HCT116 (cell line): Measurements from ENCODE around the gene FGF11. TPM values are rescaled to one million over a fixed set of nuclear protein-coding genes. Genes with fewer than 3 reads are reported as not detected.

Source experiments
- ATAC-seq: fragments of 200-7000 bp; cut with Tn5 transposase; 2 replicates; pipeline ENCODE4 v1.9.1; 2020; ENCODE audit warnings: mild to moderate bottlenecking, moderate library complexity
- BruUV-seq: library from RNA; stranded (reverse); fragments of 400-500 nt; replicated peaks from 2 replicates; lab custom pipeline; 2021; lab: Mats Ljungman, UMichigan
- CTCF ChIA-PET: fragments of 300-600 bp; sonication (Branson Sonifier 250); formaldehyde crosslinking; loops from one replicate; lab custom pipeline; 2021; ENCODE audit warnings: antibody characterized with exemption; lab: Charles Lee
- POLR2A ChIA-PET: fragments of 300-600, 350-600 bp; sonication (Branson Sonifier 250); formaldehyde crosslinking; loops from one replicate; lab custom pipeline; 2021; ENCODE audit warnings: antibody characterized with exemption; lab: Charles Lee
- RAD21 ChIA-PET, 2 experiments: fragments of 300-600 bp; sonication (Branson Sonifier 250); formaldehyde crosslinking; loops; one replicate each; lab custom pipeline; 2023; ENCODE audit warnings: low total read pairs in 2 of 2; ENCODE audit not compliant: uncharacterized antibody in 2 of 2, unreplicated experiment in 2 of 2, low non-redundant PET in 1 of 2; lab: Charles Lee
- DNase-seq: peaks from one replicate; pipeline ENCODE4 v3.0.0-alpha.2; 2010; ENCODE audit warnings: low read depth, low spot score
- H2AFZ ChIP-seq: fragments of 200-600 bp; shearing (Covaris generic), sonication (generic); 2 replicates; pipeline ENCODE4 v1.6.1; 2017; ENCODE audit warnings: low read depth, mixed run types, mixed read lengths, antibody characterized with exemption, low read length; ENCODE audit not compliant: poor library complexity, severe bottlenecking
- H3K27ac ChIP-seq: 2 replicates; pipeline ENCODE4 v1.5.1; 2012; ENCODE audit warnings: low read depth, low read length
- H3K27me3 ChIP-seq: fragments of 200-600 bp; sonication (generic); 2 replicates; pipeline ENCODE4 v1.6.1; 2016; ENCODE audit warnings: mixed run types, low read length, mixed read lengths; ENCODE audit not compliant: insufficient read depth
- H3K36me3 ChIP-seq, 2 experiments: fragments of 200-500 bp in 1 of 2; fragments of 200-600 bp in 1 of 2; sonication (Bioruptor generic) in 1 of 2; sonication (generic) in 1 of 2; 2 replicates each; pipeline versions ENCODE4 v1.5.1 to v1.6.1; 2014 to 2016; ENCODE audit warnings: low read length in 2 of 2, inconsistent platforms in 1 of 2, mixed read lengths in 1 of 2, mixed run types in 1 of 2; ENCODE audit not compliant: insufficient read depth in 2 of 2, control insufficient read depth in 1 of 2
- H3K4me1 ChIP-seq, 2 experiments: fragments of 200-600 bp in 1 of 2; sonication (generic) in 1 of 2; 2 replicates each; pipeline versions ENCODE4 v1.5.1 to v1.6.1; 2012 to 2017; ENCODE audit warnings: low read length in 2 of 2, inconsistent platforms in 1 of 2, mild to moderate bottlenecking in 1 of 2, mixed read lengths in 1 of 2, mixed run types in 1 of 2, moderate library complexity in 1 of 2; ENCODE audit not compliant: insufficient read depth in 2 of 2, control insufficient read depth in 1 of 2
- H3K4me2 ChIP-seq: fragments of 200-600 bp; sonication (generic); 2 replicates; pipeline ENCODE4 v1.6.1; 2017; ENCODE audit warnings: mixed run types, low read length, mixed read lengths
- H3K4me3 ChIP-seq, 2 experiments: fragments of 200-600 bp in 1 of 2; sonication (generic) in 1 of 2; replicated peaks in 1 of 2; 2 replicates each; pipeline ENCODE4 v1.5.1; 2011 to 2016; ENCODE audit warnings: low read length in 2 of 2, control low read depth in 1 of 2, low read depth in 1 of 2, mild to moderate bottlenecking in 1 of 2, mixed read lengths in 1 of 2, mixed run types in 1 of 2
- H3K79me2 ChIP-seq: fragments of 200-600 bp; sonication (generic); 2 replicates; pipeline ENCODE4 v1.6.1; 2017; ENCODE audit warnings: mild to moderate bottlenecking, mixed run types, low read length, moderate library complexity, mixed read lengths; ENCODE audit not compliant: insufficient read depth
- H3K9ac ChIP-seq: fragments of 200-600 bp; sonication (generic); 2 replicates; pipeline ENCODE4 v1.6.1; 2016; ENCODE audit warnings: low read length, mixed read lengths
- H3K9me2 ChIP-seq: fragments of 200-600 bp; sonication (generic), shearing (Covaris generic); 2 replicates; pipeline ENCODE4 v1.6.1; 2017; ENCODE audit warnings: mixed run types, mild to moderate bottlenecking, moderate library complexity; ENCODE audit not compliant: insufficient read depth
- H3K9me3 ChIP-seq, 2 experiments: fragments of 200-500 bp in 1 of 2; fragments of 200-600 bp in 1 of 2; sonication (Bioruptor generic) in 1 of 2; sonication (generic) in 1 of 2; 2 replicates each; pipeline ENCODE4 v1.6.1; 2014 to 2017; ENCODE audit warnings: low read length in 2 of 2, mixed read lengths in 2 of 2, inconsistent platforms in 1 of 2, low read depth in 1 of 2, mild to moderate bottlenecking in 1 of 2, mixed run types in 1 of 2, moderate library complexity in 1 of 2; ENCODE audit not compliant: control insufficient read depth in 1 of 2, insufficient read depth in 1 of 2
- H4K20me1 ChIP-seq: fragments of 200-600 bp; sonication (generic), shearing (Covaris generic); 2 replicates; pipeline ENCODE4 v1.6.1; 2017; ENCODE audit warnings: mixed run types, mild to moderate bottlenecking, moderate library complexity; ENCODE audit not compliant: insufficient read depth
- CBX3 ChIP-seq: IDR thresholded peaks from 2 replicates; pipeline ENCODE4 v1.6.1; 2012; ENCODE audit warnings: low read depth
- EGR1 ChIP-seq: IDR thresholded peaks from 2 replicates; pipeline ENCODE4 v1.6.1; 2012; ENCODE audit warnings: low read depth
- ELF1 ChIP-seq: IDR thresholded peaks from 2 replicates; pipeline ENCODE4 v1.6.1; 2012; ENCODE audit warnings: low read depth, borderline replicate concordance
- EZH2 ChIP-seq: fragments of 200-600 bp; sonication (generic); IDR thresholded peaks from 2 replicates; pipeline ENCODE4 v1.6.1; 2017; ENCODE audit warnings: antibody characterized with exemption, mixed run types
- POLR2A ChIP-seq: IDR thresholded peaks from 2 replicates; pipeline ENCODE4 v1.7.0; 2011; ENCODE audit warnings: borderline replicate concordance; ENCODE audit not compliant: insufficient read depth, insufficient read length; ENCODE audit errors: extremely low read depth
- RAD21 ChIP-seq: IDR thresholded peaks from 2 replicates; pipeline ENCODE4 v1.6.1; 2012; ENCODE audit warnings: low read depth, mild to moderate bottlenecking
- SIN3A ChIP-seq: IDR thresholded peaks from 2 replicates; pipeline ENCODE4 v1.6.1; 2012; ENCODE audit warnings: low read depth
- SP1 ChIP-seq: IDR thresholded peaks from 2 replicates; pipeline ENCODE4 v1.6.1; 2012; ENCODE audit warnings: low read depth
- TCF7L2 ChIP-seq: IDR thresholded peaks from 2 replicates; pipeline ENCODE4 v1.7.0; 2011; ENCODE audit warnings: borderline replicate concordance, inconsistent platforms; ENCODE audit not compliant: insufficient read depth, insufficient read length; ENCODE audit errors: extremely low read depth
- YY1 ChIP-seq: IDR thresholded peaks from 2 replicates; pipeline ENCODE4 v1.6.1; 2011; ENCODE audit warnings: low read length, low read depth, moderate library complexity, mild to moderate bottlenecking; ENCODE audit not compliant: insufficient replicate concordance; ENCODE audit errors: extremely low read depth
- ZNF274 ChIP-seq: fragments of 200-500 bp; sonication (Bioruptor generic); IDR thresholded peaks from 2 replicates; pipeline ENCODE4 v1.6.1; 2014; ENCODE audit warnings: mild to moderate bottlenecking, low read depth, low read length, inconsistent platforms
- intact Hi-C: fragments of 100-400 bp; cut with micrococcal nuclease; formaldehyde crosslinking; loops from 2 replicates; pipeline ENCODE4 v1.10.0; 2022
- total RNA-seq: library from RNA; stranded (reverse); gene quantifications from one replicate; pipeline ENCODE4 v1.2.1, GENCODE V29; 2021; ENCODE audit not compliant: unreplicated experiment
- TF ChIP-seq, protein P1 (sequence below): IDR thresholded peaks from 2 replicates; pipeline ENCODE4 v1.6.1; 2012
- TF ChIP-seq, protein P2 (sequence below): IDR thresholded peaks from 2 replicates; pipeline ENCODE4 v1.6.1; 2011; ENCODE audit warnings: mild to moderate bottlenecking, low read length, moderate library complexity; ENCODE audit not compliant: insufficient replicate concordance; ENCODE audit errors: extremely low read depth
- TF ChIP-seq, protein P3 (sequence below), 3 experiments: fragments of 200-600 bp in 1 of 3; sonication (generic) in 1 of 3; IDR thresholded peaks in 2 of 3; conservative IDR thresholded peaks in 1 of 3; 2 replicates each; pipeline ENCODE4 v1.5.1; 2012 to 2017; ENCODE audit warnings: low read depth in 2 of 3, low read length in 2 of 3, antibody characterized with exemption in 1 of 3, borderline replicate concordance in 1 of 3, control low read depth in 1 of 3, mild to moderate bottlenecking in 1 of 3, mixed read lengths in 1 of 3, mixed run types in 1 of 3, moderate library complexity in 1 of 3; ENCODE audit not compliant: insufficient read depth in 1 of 3

Gene FGF11
- total RNA-seq, 1 experiment from 2014 or later: 6.1 TPM

DNA sequence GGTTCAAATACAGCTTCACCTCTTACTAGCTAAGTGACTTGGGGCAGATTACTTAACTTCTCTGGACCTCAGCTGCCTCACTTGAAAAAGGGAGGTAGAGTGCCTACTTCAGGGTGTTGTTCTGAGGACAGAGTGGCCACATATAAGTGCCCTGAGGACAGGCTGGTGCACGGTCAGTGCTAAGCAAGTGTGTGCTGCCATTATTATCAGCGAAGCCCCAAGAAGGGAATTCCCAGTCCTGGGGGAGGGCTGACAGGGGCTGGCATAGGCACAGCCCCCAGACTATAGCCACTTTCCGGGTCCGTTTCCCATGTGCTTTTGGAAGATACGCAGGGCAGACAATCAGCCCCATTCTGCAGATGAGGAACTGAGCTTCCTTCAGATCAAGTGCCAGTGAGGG lies 37.6 kb downstream of the FGF11 start (continued):
- TF ChIP-seq, protein P1, sequence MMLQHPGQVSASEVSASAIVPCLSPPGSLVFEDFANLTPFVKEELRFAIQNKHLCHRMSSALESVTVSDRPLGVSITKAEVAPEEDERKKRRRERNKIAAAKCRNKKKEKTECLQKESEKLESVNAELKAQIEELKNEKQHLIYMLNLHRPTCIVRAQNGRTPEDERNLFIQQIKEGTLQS: no peak
- no peak for TF ChIP-seq TCF7L2

DNA sequence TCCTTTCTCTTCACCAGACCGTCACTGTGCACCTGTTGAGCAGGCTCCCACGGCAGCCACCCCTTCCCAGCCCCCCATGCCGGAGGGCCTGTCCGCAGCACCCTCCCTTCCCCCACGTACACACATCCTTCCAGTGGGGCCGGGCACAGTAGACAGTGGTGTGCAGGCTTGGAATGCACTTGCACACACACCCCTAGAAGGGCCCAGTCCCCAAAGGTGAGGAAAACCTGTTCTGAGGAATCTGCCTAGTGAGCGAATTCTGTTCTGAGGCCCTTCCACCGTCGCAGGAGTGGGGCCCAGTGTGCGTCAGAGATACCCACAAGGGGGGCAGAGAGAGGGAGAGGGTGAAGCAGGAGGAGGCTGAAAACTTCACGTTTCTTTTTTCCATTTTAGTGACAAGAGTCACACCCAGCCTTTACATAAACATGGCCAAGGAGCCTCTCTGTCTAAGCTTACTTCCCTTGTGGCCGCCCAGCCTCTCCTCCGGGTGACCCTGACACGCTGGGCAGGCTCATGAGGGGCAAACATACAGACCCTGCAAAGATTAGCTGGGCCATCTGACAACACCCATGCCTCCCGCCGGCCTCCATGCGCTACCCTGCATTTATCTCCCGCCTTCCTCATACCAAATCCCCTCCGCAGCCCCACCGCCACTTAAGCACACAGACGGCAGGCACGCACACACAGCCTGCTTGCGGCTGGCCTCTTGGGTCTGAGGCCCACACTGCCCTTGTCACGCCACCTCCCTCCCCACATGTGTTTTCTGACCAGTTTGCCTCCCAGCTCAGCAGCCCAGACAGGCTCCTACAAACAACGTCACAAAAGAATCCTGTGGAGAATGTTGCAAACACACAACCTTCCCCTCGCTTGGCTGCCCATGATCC lies 38.3 kb downstream of the FGF11 start:
- Histone ChIP-seq H3K9me3 (no peaks in the 10 kb centered on the region), H2AFZ (no peak overlapping the region), H3K79me2 (peaks cover 36% of the 10 kb centered on the region), H4K20me1 (no peaks in the 10 kb centered on the region), H3K4me1 (peaks cover 25 to 54% of the 10 kb centered on the region in 2 experiments), H3K36me3 (no peaks in the 10 kb centered on the region), H3K4me3 (no peak overlapping the region), H3K9me2 (no peaks in the 10 kb centered on the region), H3K9ac (peak overlapping the region; percentile 89; the same call in 1 of the 2 replicates), H3K27me3 (no peaks in the 10 kb centered on the region), H3K27ac (peak overlapping the region; percentile 11; the same call in 1 of the 2 replicates), H3K4me2 (peak overlapping the region; percentile 100)
- DNase-seq (no peak), ATAC-seq (no peak)
- ChIA-PET RAD21 (no interaction called here), POLR2A (interaction anchor here (0.9 kb wide), 1 partner anchor 32 kb away, joined by 3 read pairs; no protein-coding TSS in a partner anchor), CTCF (no interaction called here)
- TF ChIP-seq CBX3 (no peak), ZNF274 (no peak), YY1 (no peak), ELF1 (no peak), SIN3A (no peak), EZH2 (no peak), SP1 (no peak), RAD21 (no peak), EGR1 (no peak), POLR2A (no peak)
- TF ChIP-seq, protein P2, sequence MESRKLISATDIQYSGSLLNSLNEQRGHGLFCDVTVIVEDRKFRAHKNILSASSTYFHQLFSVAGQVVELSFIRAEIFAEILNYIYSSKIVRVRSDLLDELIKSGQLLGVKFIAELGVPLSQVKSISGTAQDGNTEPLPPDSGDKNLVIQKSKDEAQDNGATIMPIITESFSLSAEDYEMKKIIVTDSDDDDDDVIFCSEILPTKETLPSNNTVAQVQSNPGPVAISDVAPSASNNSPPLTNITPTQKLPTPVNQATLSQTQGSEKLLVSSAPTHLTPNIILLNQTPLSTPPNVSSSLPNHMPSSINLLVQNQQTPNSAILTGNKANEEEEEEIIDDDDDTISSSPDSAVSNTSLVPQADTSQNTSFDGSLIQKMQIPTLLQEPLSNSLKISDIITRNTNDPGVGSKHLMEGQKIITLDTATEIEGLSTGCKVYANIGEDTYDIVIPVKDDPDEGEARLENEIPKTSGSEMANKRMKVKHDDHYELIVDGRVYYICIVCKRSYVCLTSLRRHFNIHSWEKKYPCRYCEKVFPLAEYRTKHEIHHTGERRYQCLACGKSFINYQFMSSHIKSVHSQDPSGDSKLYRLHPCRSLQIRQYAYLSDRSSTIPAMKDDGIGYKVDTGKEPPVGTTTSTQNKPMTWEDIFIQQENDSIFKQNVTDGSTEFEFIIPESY: no peak
- TF ChIP-seq, protein P3, sequence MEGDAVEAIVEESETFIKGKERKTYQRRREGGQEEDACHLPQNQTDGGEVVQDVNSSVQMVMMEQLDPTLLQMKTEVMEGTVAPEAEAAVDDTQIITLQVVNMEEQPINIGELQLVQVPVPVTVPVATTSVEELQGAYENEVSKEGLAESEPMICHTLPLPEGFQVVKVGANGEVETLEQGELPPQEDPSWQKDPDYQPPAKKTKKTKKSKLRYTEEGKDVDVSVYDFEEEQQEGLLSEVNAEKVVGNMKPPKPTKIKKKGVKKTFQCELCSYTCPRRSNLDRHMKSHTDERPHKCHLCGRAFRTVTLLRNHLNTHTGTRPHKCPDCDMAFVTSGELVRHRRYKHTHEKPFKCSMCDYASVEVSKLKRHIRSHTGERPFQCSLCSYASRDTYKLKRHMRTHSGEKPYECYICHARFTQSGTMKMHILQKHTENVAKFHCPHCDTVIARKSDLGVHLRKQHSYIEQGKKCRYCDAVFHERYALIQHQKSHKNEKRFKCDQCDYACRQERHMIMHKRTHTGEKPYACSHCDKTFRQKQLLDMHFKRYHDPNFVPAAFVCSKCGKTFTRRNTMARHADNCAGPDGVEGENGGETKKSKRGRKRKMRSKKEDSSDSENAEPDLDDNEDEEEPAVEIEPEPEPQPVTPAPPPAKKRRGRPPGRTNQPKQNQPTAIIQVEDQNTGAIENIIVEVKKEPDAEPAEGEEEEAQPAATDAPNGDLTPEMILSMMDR (IDR thresholded peaks at IDR 0.05 in 2 of 3, conservative IDR thresholded peaks at IDR 0.05 in 1 of 3; ENCODE audit: borderline replicate concordance in 1 of 3, insufficient read depth in 1 of 3, low read depth in 2 of 3, low read length in 2 of 3): no peak
- no TSS peak for BruUV-seq
- intact Hi-C loops: loop anchor here (2.0 kb wide), 1 partner anchor 121 kb away; no protein-coding TSS in a partner anchor
